Cerebellar nuclear complex (tissue), 1 donor: ENCODE data around the gene PCDHB7.
"Not testable (repeated sequence)": the region's sequence is repeated elsewhere in the genome, so short reads cannot be mapped to it uniquely, and the experiment has no call there.

ENCODE experiments used
- DNase-seq, 2 experiments: peaks; one replicate each; lab custom pipeline; 2025; lab: John Stamatoyannopoulos, UW

PCDHB7 gene

DNA sequence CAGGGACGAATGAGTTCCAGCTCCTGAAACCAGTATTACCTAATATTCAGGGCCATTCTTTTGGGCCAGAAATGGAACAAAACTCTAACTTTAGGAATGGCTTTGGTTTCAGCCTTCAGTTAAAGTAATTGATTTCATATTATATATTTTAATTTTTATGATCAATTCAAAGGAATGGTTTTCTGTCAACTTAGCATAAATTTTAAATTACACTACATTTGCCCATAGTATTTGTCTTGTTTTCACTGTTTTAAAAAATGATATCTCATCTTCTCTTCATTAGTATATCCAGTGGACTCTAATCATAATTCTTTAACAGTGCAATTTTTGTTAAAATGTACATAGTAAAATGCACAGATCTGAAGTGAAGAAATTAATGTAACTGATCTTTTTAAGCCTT lies 7.9 kb downstream of the PCDHB7 start:
- DNase-seq, result no peak

DNA sequence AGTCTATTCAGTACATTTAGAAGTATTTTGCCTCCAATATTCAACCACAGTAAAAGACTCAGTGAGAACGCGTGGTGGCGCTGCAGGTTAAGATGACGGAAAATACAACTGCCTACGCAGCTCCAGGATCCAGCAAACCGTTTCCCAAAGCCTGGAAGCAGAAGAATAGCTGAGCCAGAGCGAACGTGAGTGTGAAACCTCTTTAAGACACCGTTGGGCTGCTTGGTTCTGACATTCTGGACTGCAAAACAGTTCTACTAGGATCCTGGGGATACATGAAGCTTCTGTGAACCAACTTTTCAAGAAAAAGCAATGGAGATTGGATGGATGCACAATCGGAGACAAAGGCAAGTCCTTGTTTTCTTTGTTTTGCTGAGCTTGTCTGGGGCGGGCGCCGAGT lies 9.8 kb downstream of the PCDHB7 start, which contains the start of gene PCDHB16:
PCDHB16 (plus strand) TSS at position 140 of the 400 bp plus-strand sequence; CDS start at position 313, 173 bp downstream.
- no peak for DNase-seq

DNA sequence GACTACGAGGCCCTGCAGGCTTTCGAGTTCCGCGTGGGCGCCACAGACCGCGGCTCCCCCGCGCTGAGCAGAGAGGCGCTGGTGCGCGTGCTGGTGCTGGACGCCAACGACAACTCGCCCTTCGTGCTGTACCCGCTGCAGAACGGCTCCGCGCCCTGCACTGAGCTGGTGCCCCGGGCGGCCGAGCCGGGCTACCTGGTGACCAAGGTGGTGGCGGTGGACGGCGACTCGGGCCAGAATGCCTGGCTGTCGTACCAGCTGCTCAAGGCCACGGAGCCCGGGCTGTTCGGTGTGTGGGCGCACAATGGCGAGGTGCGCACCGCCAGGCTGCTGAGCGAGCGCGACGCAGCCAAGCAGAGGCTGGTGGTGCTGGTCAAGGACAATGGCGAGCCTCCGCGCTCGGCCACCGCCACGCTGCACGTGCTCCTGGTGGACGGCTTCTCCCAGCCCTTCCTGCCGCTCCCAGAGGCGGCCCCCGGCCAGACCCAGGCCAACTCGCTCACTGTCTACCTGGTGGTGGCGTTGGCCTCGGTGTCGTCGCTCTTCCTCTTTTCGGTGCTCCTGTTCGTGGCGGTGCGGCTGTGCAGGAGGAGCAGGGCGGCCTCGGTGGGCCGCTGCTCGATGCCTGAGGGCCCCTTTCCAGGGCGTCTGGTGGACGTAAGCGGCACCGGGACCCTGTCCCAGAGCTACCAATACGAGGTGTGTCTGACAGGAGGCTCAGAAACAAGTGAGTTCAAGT lies 11.8 kb downstream of the PCDHB7 start:
- DNase-seq, result not testable (repeated sequence)

DNA sequence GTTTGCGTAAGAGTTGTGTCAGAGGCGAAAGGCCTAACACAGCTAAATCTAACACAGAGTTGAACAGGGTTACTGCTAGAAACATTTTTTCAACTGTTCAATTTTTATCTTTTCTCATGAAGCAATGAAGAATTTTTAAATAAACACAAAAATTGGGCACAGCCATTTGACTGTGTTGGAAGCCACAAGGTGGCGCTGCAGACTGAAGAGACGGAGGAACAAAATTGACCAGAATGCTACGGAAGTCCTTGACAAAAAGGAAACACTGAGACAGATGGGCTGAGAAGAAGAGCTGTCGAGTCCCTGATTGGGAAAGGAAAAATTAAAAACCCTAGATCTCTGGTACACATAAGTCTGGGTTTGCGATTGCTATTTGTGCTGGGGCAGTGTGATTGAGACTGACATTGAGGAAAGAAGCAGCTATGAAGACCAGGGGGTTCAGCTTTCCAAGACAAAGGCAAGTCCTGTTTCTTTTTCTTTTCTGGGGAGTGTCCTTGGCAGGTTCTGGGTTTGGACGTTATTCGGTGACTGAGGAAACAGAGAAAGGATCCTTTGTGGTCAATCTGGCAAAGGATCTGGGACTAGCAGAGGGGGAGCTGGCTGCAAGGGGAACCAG lies 14.6 kb downstream of the PCDHB7 start, which contains the start of gene PCDHB9:
PCDHB9 (plus strand) TSS at position 265 of the 616 bp plus-strand sequence; CDS start at position 423, 158 bp downstream.
- no peak for DNase-seq

DNA sequence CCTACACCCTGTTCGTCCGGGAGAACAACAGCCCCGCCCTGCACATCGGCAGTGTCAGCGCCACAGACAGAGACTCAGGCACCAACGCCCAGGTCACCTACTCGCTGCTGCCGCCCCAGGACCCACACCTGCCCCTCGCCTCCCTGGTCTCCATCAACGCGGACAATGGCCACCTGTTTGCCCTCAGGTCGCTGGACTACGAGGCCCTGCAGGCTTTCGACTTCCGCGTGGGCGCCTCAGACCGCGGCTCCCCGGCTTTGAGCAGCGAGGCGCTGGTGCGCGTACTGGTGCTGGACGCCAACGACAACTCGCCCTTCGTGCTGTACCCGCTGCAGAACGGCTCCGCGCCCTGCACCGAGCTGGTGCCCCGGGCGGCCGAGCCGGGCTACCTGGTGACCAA lies 16.2 kb downstream of the PCDHB7 start:
- DNase-seq, result not testable (repeated sequence)

DNA sequence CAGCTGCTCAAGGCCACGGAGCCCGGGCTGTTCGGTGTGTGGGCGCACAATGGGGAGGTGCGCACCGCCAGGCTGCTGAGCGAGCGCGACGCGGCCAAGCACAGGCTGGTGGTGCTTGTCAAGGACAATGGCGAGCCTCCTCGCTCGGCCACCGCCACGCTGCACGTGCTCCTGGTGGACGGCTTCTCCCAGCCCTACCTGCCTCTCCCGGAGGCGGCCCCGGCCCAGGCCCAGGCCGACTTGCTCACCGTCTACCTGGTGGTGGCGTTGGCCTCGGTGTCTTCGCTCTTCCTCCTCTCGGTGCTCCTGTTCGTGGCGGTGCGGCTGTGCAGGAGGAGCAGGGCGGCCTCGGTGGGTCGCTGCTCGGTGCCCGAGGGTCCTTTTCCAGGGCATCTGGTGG lies 16.7 kb downstream of the PCDHB7 start:
- DNase-seq, result not testable (repeated sequence)

DNA sequence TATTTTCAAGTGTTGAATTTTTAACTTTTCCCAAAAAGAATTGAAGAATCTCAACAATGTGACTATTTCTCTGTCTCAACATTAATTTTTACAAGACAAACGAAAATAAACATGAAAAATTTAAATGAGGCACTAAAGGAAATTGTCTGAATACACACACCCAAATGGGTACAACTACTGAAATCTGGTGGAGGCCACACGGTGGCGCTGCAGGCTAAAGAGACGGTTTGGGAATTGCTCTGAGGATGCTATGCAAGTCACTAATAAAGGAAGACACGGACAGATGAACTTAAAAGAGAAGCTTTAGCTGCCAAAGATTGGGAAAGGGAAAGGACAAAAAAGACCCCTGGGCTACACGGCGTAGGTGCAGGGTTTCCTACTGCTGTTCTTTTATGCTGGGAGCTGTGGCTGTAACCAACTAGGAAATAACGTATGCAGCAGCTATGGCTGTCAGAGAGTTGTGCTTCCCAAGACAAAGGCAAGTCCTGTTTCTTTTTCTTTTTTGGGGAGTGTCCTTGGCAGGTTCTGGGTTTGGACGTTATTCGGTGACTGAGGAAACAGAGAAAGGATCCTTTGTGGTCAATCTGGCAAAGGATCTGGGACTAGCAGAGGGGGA lies 19.8 kb downstream of the PCDHB7 start, which contains the start of gene PCDHB10:
PCDHB10 (plus strand) TSS at position 244 of the 616 bp plus-strand sequence; CDS start at position 444, 200 bp downstream.
- no peak for DNase-seq

DNA sequence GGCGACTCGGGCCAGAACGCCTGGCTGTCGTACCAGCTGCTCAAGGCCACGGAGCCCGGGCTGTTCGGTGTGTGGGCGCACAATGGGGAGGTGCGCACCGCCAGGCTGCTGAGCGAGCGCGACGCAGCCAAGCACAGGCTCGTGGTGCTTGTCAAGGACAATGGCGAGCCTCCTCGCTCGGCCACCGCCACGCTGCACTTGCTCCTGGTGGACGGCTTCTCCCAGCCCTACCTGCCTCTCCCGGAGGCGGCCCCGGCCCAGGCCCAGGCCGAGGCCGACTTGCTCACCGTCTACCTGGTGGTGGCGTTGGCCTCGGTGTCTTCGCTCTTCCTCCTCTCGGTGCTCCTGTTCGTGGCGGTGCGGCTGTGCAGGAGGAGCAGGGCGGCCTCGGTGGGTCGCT lies 21.9 kb downstream of the PCDHB7 start:
- DNase-seq, result not testable (repeated sequence)

DNA sequence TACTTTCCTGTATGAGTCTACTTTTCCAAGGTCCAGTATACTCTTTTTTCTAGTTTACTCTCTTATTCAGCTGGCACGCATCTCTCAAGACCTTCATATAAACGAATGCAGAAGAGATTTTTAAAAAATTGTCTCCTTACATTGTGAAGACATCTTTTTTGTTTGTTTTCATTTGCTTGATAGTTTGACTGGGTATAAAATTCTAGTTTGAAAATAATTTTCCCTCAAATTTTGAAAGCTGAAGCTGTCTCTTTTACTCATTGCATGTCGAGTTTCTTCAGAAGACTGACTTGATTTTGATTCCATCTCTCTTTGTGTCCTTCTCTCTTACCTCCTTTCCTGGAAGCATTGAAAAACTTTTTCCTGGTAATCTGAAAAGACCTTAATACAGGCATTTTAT lies 23.9 kb downstream of the PCDHB7 start:
- no peak for DNase-seq

DNA sequence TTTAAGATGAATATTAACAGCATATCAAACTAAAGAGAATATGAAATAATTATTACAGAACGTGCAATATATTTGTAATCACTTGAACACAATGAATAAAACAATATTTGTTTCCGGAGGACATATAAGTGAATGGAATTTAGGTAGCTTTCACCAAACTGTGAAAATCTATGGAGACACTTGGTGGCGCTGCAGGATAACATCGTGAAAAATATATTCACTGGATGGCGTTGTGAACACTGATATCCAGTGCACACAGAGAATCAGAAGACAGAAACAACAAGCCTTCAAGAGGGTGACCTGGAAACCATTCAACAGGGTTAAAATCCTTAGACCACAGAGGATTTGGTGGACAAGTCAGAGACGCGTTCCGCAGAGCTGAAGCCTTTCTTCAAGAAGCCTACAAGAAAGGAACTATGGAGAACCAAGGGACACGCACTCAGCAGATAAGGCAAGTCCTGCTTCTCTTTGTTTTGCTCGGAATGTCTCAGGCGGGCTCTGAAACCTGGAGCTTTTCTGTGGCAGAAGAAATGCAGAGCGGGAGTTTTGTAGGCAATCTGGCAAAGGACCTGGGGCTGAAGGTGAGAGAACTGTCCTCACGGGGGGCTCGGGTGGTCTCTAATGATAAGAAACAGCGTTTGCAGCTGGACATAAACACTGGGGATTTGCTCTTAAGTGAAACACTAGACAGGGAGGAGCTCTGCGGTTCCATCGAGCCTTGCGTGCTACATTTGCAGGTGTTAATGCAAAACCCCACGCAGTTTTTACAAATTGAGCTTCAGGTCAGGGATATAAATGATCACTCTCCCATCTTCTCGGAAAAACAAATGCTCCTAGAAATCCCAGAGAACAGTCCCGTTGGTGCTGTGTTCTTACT lies 27.2 kb downstream of the PCDHB7 start, which contains the start of gene PCDHB11:
PCDHB11 (plus strand) TSS at position 269 of the 877 bp plus-strand sequence; CDS start at position 417, 148 bp downstream.
- no peak for DNase-seq

DNA sequence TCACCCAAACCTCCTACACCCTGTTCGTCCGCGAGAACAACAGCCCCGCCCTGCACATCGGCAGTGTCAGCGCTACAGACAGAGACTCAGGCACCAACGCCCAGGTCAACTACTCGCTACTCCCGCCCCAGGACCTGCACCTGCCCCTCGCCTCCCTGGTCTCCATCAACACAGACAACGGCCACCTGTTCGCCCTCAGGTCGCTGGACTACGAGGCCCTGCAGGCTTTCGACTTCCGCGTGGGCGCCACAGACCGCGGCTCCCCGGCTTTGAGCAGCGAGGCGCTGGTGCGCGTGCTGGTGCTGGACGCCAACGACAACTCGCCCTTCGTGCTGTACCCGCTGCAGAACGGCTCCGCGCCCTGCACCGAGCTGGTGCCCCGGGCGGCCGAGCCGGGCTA lies 28.7 kb downstream of the PCDHB7 start:
- not testable (repeated sequence) for DNase-seq

DNA sequence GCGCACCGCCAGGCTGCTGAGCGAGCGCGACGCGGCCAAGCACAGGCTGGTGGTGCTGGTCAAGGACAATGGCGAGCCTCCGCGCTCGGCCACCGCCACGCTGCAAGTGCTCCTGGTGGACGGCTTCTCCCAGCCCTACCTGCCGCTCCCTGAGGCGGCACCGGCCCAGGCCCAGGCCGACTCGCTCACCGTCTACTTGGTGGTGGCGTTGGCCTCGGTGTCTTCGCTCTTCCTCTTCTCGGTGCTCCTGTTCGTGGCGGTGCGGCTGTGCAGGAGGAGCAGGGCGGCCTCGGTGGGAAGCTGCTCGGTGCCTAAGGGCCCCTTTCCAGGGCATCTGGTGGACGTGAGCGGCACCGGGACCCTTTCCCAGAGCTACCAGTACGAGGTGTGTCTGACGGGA lies 29.2 kb downstream of the PCDHB7 start:
- not testable (repeated sequence) for DNase-seq

DNA sequence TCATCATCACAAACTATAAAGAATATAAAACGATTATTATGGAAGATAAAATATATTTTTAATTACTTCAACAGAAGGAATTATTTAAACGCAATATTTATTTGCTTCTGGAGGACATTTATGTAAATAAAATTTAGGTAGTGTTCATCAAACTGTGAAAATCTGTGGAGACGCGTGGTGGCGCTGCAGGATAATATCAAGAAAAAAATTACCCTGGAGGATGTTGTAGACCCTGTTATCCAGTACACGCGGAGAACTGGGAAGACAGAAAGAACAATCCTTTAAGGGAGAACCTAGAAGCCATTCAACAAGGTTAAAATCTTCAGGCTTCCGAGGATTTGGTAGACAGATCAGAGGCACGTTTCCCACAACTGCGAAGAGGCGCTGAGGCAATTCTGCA lies 36.0 kb downstream of the PCDHB7 start, which contains the start of gene PCDHB12:
PCDHB12 (plus strand) TSS at position 242 of the 400 bp plus-strand sequence. CDS start 189 bp downstream, outside the sequence.
- DNase-seq, result no peak

DNA sequence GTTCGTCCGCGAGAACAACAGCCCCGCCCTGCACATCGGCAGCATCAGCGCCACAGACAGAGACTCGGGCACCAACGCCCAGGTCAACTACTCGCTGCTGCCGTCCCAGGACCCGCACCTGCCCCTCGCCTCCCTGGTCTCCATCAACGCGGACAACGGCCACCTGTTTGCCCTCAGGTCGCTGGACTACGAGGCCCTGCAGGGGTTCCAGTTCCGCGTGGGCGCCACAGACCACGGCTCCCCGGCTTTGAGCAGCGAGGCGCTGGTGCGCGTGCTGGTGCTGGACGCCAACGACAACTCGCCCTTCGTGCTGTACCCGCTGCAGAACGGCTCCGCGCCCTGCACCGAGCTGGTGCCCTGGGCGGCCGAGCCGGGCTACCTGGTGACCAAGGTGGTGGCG lies 37.8 kb downstream of the PCDHB7 start:
- not testable (repeated sequence) for DNase-seq

DNA sequence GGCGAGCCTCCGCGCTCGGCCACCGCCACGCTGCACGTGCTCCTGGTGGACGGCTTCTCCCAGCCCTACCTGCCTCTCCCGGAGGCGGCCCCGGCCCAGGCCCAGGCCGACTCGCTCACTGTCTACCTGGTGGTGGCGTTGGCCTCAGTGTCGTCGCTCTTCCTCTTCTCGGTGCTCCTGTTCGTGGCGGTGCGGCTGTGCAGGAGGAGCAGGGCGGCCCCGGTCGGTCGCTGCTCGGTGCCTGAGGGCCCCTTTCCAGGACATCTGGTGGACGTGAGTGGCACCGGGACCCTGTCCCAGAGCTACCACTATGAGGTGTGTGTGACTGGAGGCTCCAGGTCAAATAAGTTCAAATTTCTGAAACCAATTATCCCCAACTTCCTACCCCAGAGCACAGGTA lies 38.4 kb downstream of the PCDHB7 start:
- not testable (repeated sequence) for DNase-seq

DNA sequence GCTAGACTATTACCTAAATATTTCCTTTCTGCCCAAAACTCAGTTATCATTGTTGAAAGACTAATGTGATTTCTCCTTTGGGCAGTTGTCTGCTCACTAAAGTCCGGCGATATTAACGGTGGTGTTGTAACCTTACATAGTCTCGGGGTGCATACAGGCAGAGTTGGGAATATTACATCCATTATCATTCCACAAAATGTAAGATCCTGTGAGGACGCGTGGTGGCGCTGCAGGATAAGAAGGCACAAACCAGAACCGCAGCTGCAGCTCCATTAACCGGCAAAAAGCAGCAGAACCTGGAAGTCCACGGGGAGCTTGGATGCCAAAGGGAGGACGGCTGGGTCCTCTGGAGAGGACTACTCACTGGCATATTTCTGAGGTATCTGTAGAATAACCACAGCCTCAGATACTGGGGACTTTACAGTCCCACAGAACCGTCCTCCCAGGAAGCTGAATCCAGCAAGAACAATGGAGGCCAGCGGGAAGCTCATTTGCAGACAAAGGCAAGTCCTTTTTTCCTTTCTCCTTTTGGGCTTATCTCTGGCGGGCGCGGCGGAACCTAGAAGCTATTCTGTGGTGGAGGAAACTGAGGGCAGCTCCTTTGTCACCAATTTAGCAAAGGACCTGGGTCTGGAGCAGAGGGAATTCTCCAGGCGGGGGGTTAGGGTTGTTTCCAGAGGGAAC lies 41.4 kb downstream of the PCDHB7 start, which contains the start of gene PCDHB13:
PCDHB13 (plus strand) TSS at position 264 of the 684 bp plus-strand sequence; CDS start at position 469, 205 bp downstream.
- DNase-seq, result not testable (repeated sequence)

DNA sequence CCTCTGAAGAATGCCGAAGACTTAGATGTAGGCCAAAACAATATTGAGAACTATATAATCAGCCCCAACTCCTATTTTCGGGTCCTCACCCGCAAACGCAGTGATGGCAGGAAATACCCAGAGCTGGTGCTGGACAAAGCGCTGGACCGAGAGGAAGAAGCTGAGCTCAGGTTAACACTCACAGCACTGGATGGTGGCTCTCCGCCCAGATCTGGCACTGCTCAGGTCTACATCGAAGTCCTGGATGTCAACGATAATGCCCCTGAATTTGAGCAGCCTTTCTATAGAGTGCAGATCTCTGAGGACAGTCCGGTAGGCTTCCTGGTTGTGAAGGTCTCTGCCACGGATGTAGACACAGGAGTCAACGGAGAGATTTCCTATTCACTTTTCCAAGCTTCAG lies 42.1 kb downstream of the PCDHB7 start:
- not testable (repeated sequence) for DNase-seq

DNA sequence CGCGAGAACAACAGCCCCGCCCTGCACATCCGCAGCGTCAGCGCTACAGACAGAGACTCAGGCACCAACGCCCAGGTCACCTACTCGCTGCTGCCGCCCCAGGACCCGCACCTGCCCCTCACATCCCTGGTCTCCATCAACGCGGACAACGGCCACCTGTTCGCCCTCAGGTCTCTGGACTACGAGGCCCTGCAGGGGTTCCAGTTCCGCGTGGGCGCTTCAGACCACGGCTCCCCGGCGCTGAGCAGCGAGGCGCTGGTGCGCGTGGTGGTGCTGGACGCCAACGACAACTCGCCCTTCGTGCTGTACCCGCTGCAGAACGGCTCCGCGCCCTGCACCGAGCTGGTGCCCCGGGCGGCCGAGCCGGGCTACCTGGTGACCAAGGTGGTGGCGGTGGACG lies 43.1 kb downstream of the PCDHB7 start:
- DNase-seq, result not testable (repeated sequence)

DNA sequence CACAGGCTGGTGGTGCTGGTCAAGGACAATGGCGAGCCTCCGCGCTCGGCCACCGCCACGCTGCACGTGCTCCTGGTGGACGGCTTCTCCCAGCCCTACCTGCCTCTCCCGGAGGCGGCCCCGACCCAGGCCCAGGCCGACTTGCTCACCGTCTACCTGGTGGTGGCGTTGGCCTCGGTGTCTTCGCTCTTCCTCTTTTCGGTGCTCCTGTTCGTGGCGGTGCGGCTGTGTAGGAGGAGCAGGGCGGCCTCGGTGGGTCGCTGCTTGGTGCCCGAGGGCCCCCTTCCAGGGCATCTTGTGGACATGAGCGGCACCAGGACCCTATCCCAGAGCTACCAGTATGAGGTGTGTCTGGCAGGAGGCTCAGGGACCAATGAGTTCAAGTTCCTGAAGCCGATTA lies 43.6 kb downstream of the PCDHB7 start:
- DNase-seq, result not testable (repeated sequence)

DNA sequence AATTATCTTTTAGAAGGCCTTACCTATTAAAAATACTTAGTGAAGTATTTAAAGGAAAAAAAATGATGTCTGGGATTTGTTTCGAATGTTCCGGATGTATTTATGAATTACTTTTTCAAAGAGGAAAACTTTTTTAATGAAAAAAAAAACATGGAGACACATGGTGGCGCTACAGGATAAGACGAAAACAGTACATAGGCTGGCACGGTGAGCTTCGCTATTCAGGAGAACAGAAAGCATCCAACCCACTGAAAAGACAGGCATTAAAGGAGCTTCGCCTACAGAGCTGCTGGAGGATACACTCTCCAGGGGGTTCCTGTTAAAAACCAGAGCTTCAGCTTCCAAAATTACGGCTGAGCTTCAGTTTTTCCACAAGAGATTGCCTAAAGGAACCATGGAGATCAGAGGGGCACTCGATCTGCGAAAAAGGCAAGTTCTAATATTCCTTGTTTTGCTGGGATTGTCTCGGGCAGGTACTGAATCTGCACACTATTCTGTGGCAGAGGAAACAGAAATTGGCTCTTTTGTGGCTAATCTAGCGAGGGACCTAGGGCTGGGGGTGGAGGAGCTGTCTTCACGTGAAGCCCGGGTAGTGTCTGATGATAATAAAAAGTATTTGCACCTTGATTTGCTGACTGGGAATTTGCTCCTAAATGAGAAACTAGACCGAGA lies 50.8 kb downstream of the PCDHB7 start, which contains the start of gene PCDHB14:
PCDHB14 (plus strand) TSS at position 232 of the 672 bp plus-strand sequence; CDS start at position 395, 163 bp downstream.
- no peak for DNase-seq
